ENCODE measurements around the gene MCF2. TPM values are rescaled to one million over a fixed set of nuclear protein-coding genes. Genes with fewer than 3 reads are reported as not detected.

Gene MCF2
- total RNA-seq, 1 donor from 2014 or later = 0.80 TPM

DNA sequence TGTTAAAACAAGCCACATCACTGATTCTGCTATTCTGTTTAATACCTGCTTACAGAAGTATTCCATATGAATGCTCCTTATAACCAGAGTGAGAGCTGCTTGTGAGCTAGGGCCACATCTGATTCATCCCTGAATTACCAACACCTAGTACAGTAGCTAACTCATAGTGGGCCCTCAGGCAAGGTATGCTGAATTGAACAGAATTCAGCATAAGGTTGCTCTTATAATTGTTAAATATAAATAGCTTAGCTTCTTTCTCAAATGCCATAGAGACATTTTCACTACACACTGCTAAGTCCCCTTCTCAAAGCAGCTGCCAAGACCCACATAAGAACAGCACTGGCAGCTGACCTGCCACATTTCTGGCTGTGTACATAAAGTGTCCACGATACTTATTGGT is 27.0 kb upstream of the MCF2 start:
- no peaks in the 10 kb centered on the region for H3K27me3 ChIP-seq
- H3K4me2 ChIP-seq = no peak overlapping the region
- no peak overlapping the region for H2AFZ ChIP-seq (replicated peaks)
- Mint-ChIP-seq H3K9me3 (no peaks in the 10 kb centered on the region), H3K27ac (no peak overlapping the region), H3K4me1 (peaks cover 3% of the 10 kb centered on the region), H3K27me3 (ENCODE audit: insufficient read depth, low read depth) (no peaks in the 10 kb centered on the region), H3K4me3 (no peak overlapping the region), H3K36me3 (peaks cover 15% of the 10 kb centered on the region)
- no peaks in the 10 kb centered on the region for H3F3A ChIP-seq (ENCODE audit: low read depth)
- no peak overlapping the region for H3K9ac ChIP-seq
- TF ChIP-seq EZH2phosphoT487 (IDR thresholded peaks at IDR 0.05) = no peak
- TF ChIP-seq EZH2 (IDR thresholded peaks at IDR 0.05) = no peak
- TF ChIP-seq, protein P1, sequence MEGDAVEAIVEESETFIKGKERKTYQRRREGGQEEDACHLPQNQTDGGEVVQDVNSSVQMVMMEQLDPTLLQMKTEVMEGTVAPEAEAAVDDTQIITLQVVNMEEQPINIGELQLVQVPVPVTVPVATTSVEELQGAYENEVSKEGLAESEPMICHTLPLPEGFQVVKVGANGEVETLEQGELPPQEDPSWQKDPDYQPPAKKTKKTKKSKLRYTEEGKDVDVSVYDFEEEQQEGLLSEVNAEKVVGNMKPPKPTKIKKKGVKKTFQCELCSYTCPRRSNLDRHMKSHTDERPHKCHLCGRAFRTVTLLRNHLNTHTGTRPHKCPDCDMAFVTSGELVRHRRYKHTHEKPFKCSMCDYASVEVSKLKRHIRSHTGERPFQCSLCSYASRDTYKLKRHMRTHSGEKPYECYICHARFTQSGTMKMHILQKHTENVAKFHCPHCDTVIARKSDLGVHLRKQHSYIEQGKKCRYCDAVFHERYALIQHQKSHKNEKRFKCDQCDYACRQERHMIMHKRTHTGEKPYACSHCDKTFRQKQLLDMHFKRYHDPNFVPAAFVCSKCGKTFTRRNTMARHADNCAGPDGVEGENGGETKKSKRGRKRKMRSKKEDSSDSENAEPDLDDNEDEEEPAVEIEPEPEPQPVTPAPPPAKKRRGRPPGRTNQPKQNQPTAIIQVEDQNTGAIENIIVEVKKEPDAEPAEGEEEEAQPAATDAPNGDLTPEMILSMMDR (IDR thresholded peaks at IDR 0.05) = no peak
- DNase-seq (ENCODE audit: low spot score) = no peak
- H3K4me3 ChIP-seq = no peak overlapping the region
- no peaks in the 10 kb centered on the region for H3K79me2 ChIP-seq (ENCODE audit: low read depth)
- H3K27ac ChIP-seq = no peak overlapping the region
- H3K36me3 ChIP-seq = no peaks in the 10 kb centered on the region
- H4K20me1 ChIP-seq (ENCODE audit: low read depth) = no peaks in the 10 kb centered on the region
- no peaks in the 10 kb centered on the region for H3K9me3 ChIP-seq (ENCODE audit: low read depth)
- no peaks in the 10 kb centered on the region for H3K4me1 ChIP-seq

DNA sequence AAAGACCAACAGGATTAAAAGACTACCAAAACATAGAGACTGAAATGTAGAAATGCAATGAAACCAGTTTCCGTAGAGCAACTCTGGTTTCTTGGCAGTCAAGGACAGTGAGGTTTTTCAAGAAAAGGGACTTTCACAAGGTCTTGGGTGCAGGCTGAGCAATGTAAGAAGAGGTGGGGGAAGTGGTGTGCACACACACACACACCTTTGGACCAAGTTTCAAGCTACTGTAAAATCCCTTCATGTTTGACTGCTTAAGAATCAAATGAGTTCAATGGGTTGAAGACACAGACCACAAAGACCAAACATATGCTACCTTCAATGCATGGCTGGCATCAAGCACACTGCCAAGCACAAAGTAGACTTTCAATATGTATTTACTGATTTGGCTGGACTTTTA is 17.8 kb upstream of the MCF2 start:
- no peaks in the 10 kb centered on the region for H3K79me2 ChIP-seq (ENCODE audit: low read depth)
- H3K4me2 ChIP-seq = no peak overlapping the region
- H3K27me3 ChIP-seq = no peaks in the 10 kb centered on the region
- peaks cover 46% of the 10 kb centered on the region for H3K4me1 Mint-ChIP-seq
- H3K9me3 Mint-ChIP-seq = no peaks in the 10 kb centered on the region
- peaks cover 4% of the 10 kb centered on the region for H3K27me3 Mint-ChIP-seq (ENCODE audit: insufficient read depth, low read depth)
- no peak overlapping the region for H3K9ac ChIP-seq
- H3K4me3 Mint-ChIP-seq = no peak overlapping the region
- H3K36me3 Mint-ChIP-seq = peaks cover 6% of the 10 kb centered on the region
- no peak overlapping the region for H3K27ac ChIP-seq
- H3K4me3 ChIP-seq = no peak overlapping the region
- no peaks in the 10 kb centered on the region for H4K20me1 ChIP-seq (ENCODE audit: low read depth)
- H3K27ac Mint-ChIP-seq = no peak overlapping the region
- no peaks in the 10 kb centered on the region for H3K4me1 ChIP-seq
- TF ChIP-seq EZH2phosphoT487 (IDR thresholded peaks at IDR 0.05) = no peak
- TF ChIP-seq, protein P1 (IDR thresholded peaks at IDR 0.05) = no peak
- no peak for TF ChIP-seq EZH2 (IDR thresholded peaks at IDR 0.05)
- H3K36me3 ChIP-seq = no peaks in the 10 kb centered on the region
- no peaks in the 10 kb centered on the region for H3K9me3 ChIP-seq (ENCODE audit: low read depth)
- no peak for DNase-seq (ENCODE audit: low spot score)
- no peaks in the 10 kb centered on the region for H3F3A ChIP-seq (ENCODE audit: low read depth)
- H2AFZ ChIP-seq (replicated peaks) = no peak overlapping the region

DNA sequence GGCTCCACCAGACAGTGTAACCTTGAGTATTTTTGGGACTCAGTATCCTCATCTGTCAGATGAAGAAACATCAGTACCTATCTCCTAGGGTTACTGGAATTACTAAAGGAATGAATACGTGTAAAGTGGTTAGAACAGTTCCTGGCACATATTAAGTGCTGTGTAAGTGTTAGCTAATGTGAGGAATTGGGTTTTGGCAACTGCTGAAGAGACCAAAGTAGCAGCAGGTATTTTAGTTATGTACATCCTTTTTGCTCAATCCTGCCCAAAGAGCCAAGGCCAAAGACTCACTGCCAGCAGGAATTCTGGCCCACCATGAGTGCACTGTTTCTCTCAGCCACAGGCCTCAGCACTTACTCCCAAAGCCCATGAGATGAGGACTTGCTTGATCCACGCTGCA is 16.7 kb upstream of the MCF2 start:
- Mint-ChIP-seq H3K27me3 (ENCODE audit: insufficient read depth, low read depth) (peaks cover 11% of the 10 kb centered on the region), H3K4me3 (no peak overlapping the region), H3K4me1 (peaks cover 55% of the 10 kb centered on the region), H3K9me3 (peaks cover 4% of the 10 kb centered on the region), H3K36me3 (peaks cover 6% of the 10 kb centered on the region), H3K27ac (peak overlapping the region; percentile 9)
- Histone ChIP-seq H3K4me2 (no peak overlapping the region), H3K9me3 (ENCODE audit: low read depth) (no peaks in the 10 kb centered on the region), H3K4me1 (no peaks in the 10 kb centered on the region), H3K9ac (no peak overlapping the region), H3K36me3 (no peaks in the 10 kb centered on the region), H3K27ac (no peak overlapping the region), H3K4me3 (no peak overlapping the region), H3K27me3 (no peaks in the 10 kb centered on the region), H3K79me2 (ENCODE audit: low read depth) (no peaks in the 10 kb centered on the region), H4K20me1 (ENCODE audit: low read depth) (no peaks in the 10 kb centered on the region), H2AFZ (replicated peaks) (no peak overlapping the region), H3F3A (ENCODE audit: low read depth) (no peaks in the 10 kb centered on the region)
- TF ChIP-seq, protein P1 (IDR thresholded peaks at IDR 0.05) = no peak
- TF ChIP-seq EZH2 (IDR thresholded peaks at IDR 0.05) (no peak), EZH2phosphoT487 (IDR thresholded peaks at IDR 0.05) (no peak)
- DNase-seq (ENCODE audit: low spot score) = no peak
